HepG2 (cell line): ENCODE data around the gene SEBOX. TPM values are rescaled to one million over a fixed set of nuclear protein-coding genes. Genes with fewer than 3 reads are reported as not detected.

Experiments used
- ATF7 ChIP-seq, 2 experiments: fragments of 450-650 bp in 1 of 2; sonication (generic) in 1 of 2; formaldehyde crosslinking in 1 of 2; IDR thresholded peaks; 2 replicates each; pipeline versions ENCODE4 v1.4.0 to v1.6.1; 2016 to 2020; ENCODE audit warnings: antibody characterized with exemption in 1 of 2, mild to moderate bottlenecking in 1 of 2, missing genetic modification reagents in 1 of 2
- DBP ChIP-seq: sonication (generic); formaldehyde crosslinking; IDR thresholded peaks from 2 replicates; pipeline ENCODE4 v1.4.0; 2020; ENCODE audit warnings: missing genetic modification reagents; ENCODE audit errors: not compliant biosample characterization
- FOXP1 ChIP-seq, 2 experiments: fragments of 450-650 bp in 1 of 2; IDR thresholded peaks; 2 replicates each; pipeline ENCODE4 v1.6.1; 2017 to 2018; ENCODE audit warnings: antibody characterized with exemption in 1 of 2
- GLI4 ChIP-seq: sonication (generic); formaldehyde crosslinking; IDR thresholded peaks from 2 replicates; pipeline ENCODE4 v1.5.1; 2020; ENCODE audit warnings: missing genetic modification reagents, mild to moderate bottlenecking, moderate library complexity, borderline replicate concordance
- HDAC1 ChIP-seq: sonication (generic); formaldehyde crosslinking; IDR thresholded peaks from 2 replicates; pipeline ENCODE4 v1.5.1; 2020; ENCODE audit warnings: mild to moderate bottlenecking, missing genetic modification reagents
- HES4 ChIP-seq: sonication (generic); formaldehyde crosslinking; IDR thresholded peaks from 2 replicates; pipeline ENCODE4 v1.9.0; 2021; ENCODE audit warnings: mild to moderate bottlenecking, missing genetic modification reagents, borderline replicate concordance
- HNRNPL ChIP-seq: fragments of 200-400 bp; formaldehyde crosslinking; IDR thresholded peaks from 2 replicates; pipeline ENCODE4 v1.6.1; 2017; ENCODE audit warnings: mild to moderate bottlenecking, low read depth, low read length
- HOXA3 ChIP-seq: sonication (generic); formaldehyde crosslinking; IDR thresholded peaks from 2 replicates; pipeline ENCODE4 v1.5.0; 2020; ENCODE audit warnings: missing genetic modification reagents
- KDM6A ChIP-seq: IDR thresholded peaks from 2 replicates; pipeline ENCODE4 v1.6.1; 2016; ENCODE audit warnings: low read depth
- MTF2 ChIP-seq: sonication (generic); formaldehyde crosslinking; IDR thresholded peaks from 2 replicates; pipeline ENCODE4 v1.5.0; 2020; ENCODE audit warnings: missing genetic modification reagents, borderline replicate concordance
- NCOA5 ChIP-seq: sonication (generic); formaldehyde crosslinking; IDR thresholded peaks from 2 replicates; pipeline ENCODE4 v1.4.0; 2020; ENCODE audit warnings: missing genetic modification reagents
- PAX8 ChIP-seq: sonication (generic); formaldehyde crosslinking; IDR thresholded peaks from 2 replicates; pipeline ENCODE4 v1.8.0; 2022; ENCODE audit warnings: mild to moderate bottlenecking, missing genetic modification reagents, borderline replicate concordance
- PTBP1 ChIP-seq: fragments of 200-400 bp; formaldehyde crosslinking; IDR thresholded peaks from 2 replicates; pipeline ENCODE4 v1.6.1; 2018; ENCODE audit warnings: low read length, low read depth; ENCODE audit not compliant: poor library complexity, severe bottlenecking
- RARG ChIP-seq: sonication (generic); formaldehyde crosslinking; IDR thresholded peaks from 2 replicates; pipeline ENCODE4 v1.4.0; 2020; ENCODE audit warnings: low read depth, mild to moderate bottlenecking, missing genetic modification reagents
- SAFB2 ChIP-seq: sonication (generic); formaldehyde crosslinking; IDR thresholded peaks from 2 replicates; pipeline ENCODE4 v1.5.1; 2020; ENCODE audit warnings: missing genetic modification reagents, low read depth, mild to moderate bottlenecking, borderline replicate concordance
- SNAPC2 ChIP-seq: sonication (generic); formaldehyde crosslinking; IDR thresholded peaks from 2 replicates; pipeline ENCODE4 v1.8.1; 2022; ENCODE audit warnings: mild to moderate bottlenecking, missing genetic modification reagents
- SP4 ChIP-seq: sonication (generic); formaldehyde crosslinking; IDR thresholded peaks from 2 replicates; pipeline ENCODE4 v1.8.1; 2023; ENCODE audit warnings: mild to moderate bottlenecking, missing genetic modification reagents
- SRF ChIP-seq: IDR thresholded peaks from 2 replicates; pipeline ENCODE4 v1.6.1; 2011; ENCODE audit warnings: mild to moderate bottlenecking, low read depth, low read length, moderate library complexity
- SRY ChIP-seq: sonication (generic); formaldehyde crosslinking; IDR thresholded peaks from 2 replicates; pipeline ENCODE4 v1.8.0; 2022; ENCODE audit warnings: mild to moderate bottlenecking, missing genetic modification reagents
- ZNF12 ChIP-seq: sonication (generic); formaldehyde crosslinking; IDR thresholded peaks from 2 replicates; pipeline ENCODE4 v1.5.0; 2020; ENCODE audit warnings: missing genetic modification reagents
- ZNF253 ChIP-seq: sonication (generic); formaldehyde crosslinking; IDR thresholded peaks from 2 replicates; pipeline ENCODE4 v1.8.0; 2022; ENCODE audit warnings: mild to moderate bottlenecking, missing genetic modification reagents, borderline replicate concordance
- ZNF430 ChIP-seq: sonication (generic); formaldehyde crosslinking; IDR thresholded peaks from 2 replicates; pipeline ENCODE4 v1.9.0; 2021; ENCODE audit warnings: mild to moderate bottlenecking, missing genetic modification reagents
- ZNF484 ChIP-seq: sonication (generic); formaldehyde crosslinking; IDR thresholded peaks from 2 replicates; pipeline ENCODE4 v1.5.1; 2020; ENCODE audit warnings: mild to moderate bottlenecking, low read depth, missing genetic modification reagents, borderline replicate concordance
- ZNF503 ChIP-seq: sonication (generic); formaldehyde crosslinking; IDR thresholded peaks from 2 replicates; pipeline ENCODE4 v1.4.0; 2020; ENCODE audit warnings: missing genetic modification reagents
- ZNF569 ChIP-seq: sonication (generic); formaldehyde crosslinking; IDR thresholded peaks from 2 replicates; pipeline ENCODE4 v1.5.0; 2020; ENCODE audit warnings: mild to moderate bottlenecking, missing genetic modification reagents, moderate library complexity, borderline replicate concordance
- ZNF800 ChIP-seq: sonication (generic); formaldehyde crosslinking; IDR thresholded peaks from 2 replicates; pipeline ENCODE4 v1.4.0; 2020; ENCODE audit warnings: missing genetic modification reagents
- ZNF879 ChIP-seq: sonication (generic); formaldehyde crosslinking; IDR thresholded peaks from 2 replicates; pipeline ENCODE4 v1.8.1; 2023; ENCODE audit warnings: missing genetic modification reagents
- polyA plus RNA-seq, 8 experiments: library from polyadenylated mRNA; depleted of rRNA in 3 of 8; stranded (reverse) in 7 of 8; unstranded in 1 of 8; fragments of >200 nt; fragmentation: Illumina TruSeq in 4 of 8; extraction: Trizol in 4 of 8; gene quantifications; 2 replicates each; pipeline versions ENCODE4 v1.2.1 to v1.2.3, GENCODE V29; 2011 to 2016; ENCODE audit warnings: low read depth in 4 of 8, missing spikeins in 1 of 8, mixed read lengths in 1 of 8; ENCODE audit not compliant: insufficient read depth in 1 of 8
- total RNA-seq, 5 experiments: library from RNA; depleted of rRNA; stranded (reverse); fragments of >200 nt; fragmentation: Illumina TruSeq; extraction: Trizol; gene quantifications; 2 replicates each; pipeline ENCODE4 v1.2.3, GENCODE V29; 2016; ENCODE audit warnings: low read depth in 1 of 5

Gene SEBOX
- total and polyA plus RNA-seq, 2 of the 13 experiments (the other 11 are each of a cell fraction or from before 2014, with no cell fraction given), result not detected

GRCh38 chr17:28346746-28347246 lies 18.2 kb downstream of the SEBOX start (continued):
- TF ChIP-seq RARG (CRISPR knock-in tag) (no peak), ZNF569 (CRISPR knock-in tag) (no peak), SRF (no peak), ATF7 (IDR thresholded peaks at IDR 0.05) (no peak), ATF7 (CRISPR knock-in tag; IDR thresholded peaks at IDR 0.05) (no peak), HES4 (CRISPR knock-in tag) (no peak), HNRNPL (no peak), DBP (CRISPR knock-in tag) (no peak), KDM6A (CRISPR knock-in tag) (no peak), GLI4 (CRISPR knock-in tag) (no peak), SRY (no peak), MTF2 (no peak), ZNF12 (no peak), SAFB2 (CRISPR knock-in tag) (no peak), ZNF503 (CRISPR knock-in tag) (no peak), PTBP1 (no peak), ZNF484 (CRISPR knock-in tag) (no peak), SP4 (CRISPR knock-in tag) (no peak), ZNF879 (CRISPR knock-in tag) (no peak), FOXP1 (IDR thresholded peaks at IDR 0.05) (no peak), FOXP1 (CRISPR knock-in tag; IDR thresholded peaks at IDR 0.05) (peak; percentile 51; the same call in 1 of the 2 replicates), NCOA5 (CRISPR knock-in tag) (no peak), HOXA3 (peak; percentile 62; the same call in 1 of the 2 replicates), SNAPC2 (CRISPR knock-in tag) (no peak), HDAC1 (CRISPR knock-in tag) (peak; percentile 54), PAX8 (no peak), ZNF800 (CRISPR knock-in tag) (0 out of 2 replicates have a peak, but pooled peaks have one; percentile 26), ZNF253 (CRISPR knock-in tag) (no peak), ZNF430 (CRISPR knock-in tag) (no peak)
